ENCODE results near the gene SLCO2B1. TPM values are rescaled to one million over a fixed set of nuclear protein-coding genes. Genes with fewer than 3 reads are reported as not detected.
A peak's percentile ranks its signal among the peaks of the same experiment; 100 is the strongest.

Gene SLCO2B1
- total and polyA plus RNA-seq, 2 donors from 2014 or later = 8.9 to 117 TPM

DNA sequence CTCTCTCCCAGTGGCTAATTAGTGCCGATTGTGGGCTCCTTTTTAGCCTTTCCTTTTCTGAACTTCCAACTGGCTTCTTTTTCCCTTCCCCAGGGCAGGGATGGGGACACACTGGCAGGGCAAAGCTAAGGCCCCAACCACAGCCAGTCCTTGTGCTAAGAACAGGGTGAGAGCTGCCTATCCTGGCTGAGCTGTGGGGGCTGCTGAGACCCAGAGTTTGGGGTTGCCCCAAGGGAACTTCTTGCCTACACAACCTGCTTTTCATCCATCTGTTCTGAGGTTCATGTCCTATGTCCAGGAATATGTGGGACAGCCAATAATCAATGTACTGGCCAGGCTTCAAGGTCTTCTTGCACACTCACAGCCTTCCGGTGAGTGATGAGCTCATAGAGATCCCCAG is 79.7 kb downstream of the SLCO2B1 start:
- no peak for DNase-seq
- intact Hi-C loops (cut with DNase I) = no loop called here

DNA sequence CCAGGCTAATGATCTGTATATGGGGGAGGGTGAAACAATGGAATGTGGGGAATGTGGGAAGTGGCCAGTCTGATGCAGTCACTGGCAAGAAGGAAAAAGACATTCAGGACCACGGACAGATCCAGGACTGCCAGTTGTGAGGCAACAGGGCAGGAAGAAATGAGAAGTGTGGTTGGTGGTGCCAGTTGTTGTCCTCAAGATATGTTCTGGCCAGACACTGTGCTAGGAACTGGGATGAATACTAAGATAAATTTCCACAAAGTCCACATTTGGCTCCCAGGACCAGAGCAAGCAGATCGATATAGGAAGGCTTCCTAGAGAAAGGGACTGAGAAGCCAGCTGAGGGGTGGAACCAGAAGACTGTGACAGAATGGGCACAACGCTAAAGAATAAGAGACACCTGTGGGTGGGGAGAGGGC is 82.9 kb downstream of the SLCO2B1 start:
- TF ChIP-seq, protein P1, sequence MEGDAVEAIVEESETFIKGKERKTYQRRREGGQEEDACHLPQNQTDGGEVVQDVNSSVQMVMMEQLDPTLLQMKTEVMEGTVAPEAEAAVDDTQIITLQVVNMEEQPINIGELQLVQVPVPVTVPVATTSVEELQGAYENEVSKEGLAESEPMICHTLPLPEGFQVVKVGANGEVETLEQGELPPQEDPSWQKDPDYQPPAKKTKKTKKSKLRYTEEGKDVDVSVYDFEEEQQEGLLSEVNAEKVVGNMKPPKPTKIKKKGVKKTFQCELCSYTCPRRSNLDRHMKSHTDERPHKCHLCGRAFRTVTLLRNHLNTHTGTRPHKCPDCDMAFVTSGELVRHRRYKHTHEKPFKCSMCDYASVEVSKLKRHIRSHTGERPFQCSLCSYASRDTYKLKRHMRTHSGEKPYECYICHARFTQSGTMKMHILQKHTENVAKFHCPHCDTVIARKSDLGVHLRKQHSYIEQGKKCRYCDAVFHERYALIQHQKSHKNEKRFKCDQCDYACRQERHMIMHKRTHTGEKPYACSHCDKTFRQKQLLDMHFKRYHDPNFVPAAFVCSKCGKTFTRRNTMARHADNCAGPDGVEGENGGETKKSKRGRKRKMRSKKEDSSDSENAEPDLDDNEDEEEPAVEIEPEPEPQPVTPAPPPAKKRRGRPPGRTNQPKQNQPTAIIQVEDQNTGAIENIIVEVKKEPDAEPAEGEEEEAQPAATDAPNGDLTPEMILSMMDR (IDR thresholded peaks at IDR 0.05; ENCODE audit: borderline replicate concordance, extremely low read depth, insufficient read depth) = no peak
- Histone ChIP-seq H3K36me3 (ENCODE audit: control insufficient read depth in 2 of 3, insufficient read depth in 3 of 3, low read length in 3 of 3) (no peaks in the 10 kb centered on the region), H3K4me1 (ENCODE audit: control insufficient read depth in 2 of 3, insufficient read depth in 2 of 3, low read depth in 1 of 3, low read length in 3 of 3) (no peaks in the 10 kb centered on the region), H3K27ac (ENCODE audit: low read depth in 2 of 2, low read length in 2 of 2) (no peak overlapping the region), H3K9ac (ENCODE audit: low read length in 3 of 3) (no peak overlapping the region), H3K27me3 (ENCODE audit: control insufficient read depth, insufficient read depth, low read length) (no peaks in the 10 kb centered on the region), H3K9me3 (ENCODE audit: control insufficient read depth in 2 of 3, insufficient read depth in 1 of 3, low read length in 3 of 3) (no peaks in the 10 kb centered on the region), H3K4me3 (ENCODE audit: low read length in 3 of 3) (no peak overlapping the region)
- peak in 4 of 5 donors; percentile 58 to 93 (median 84) for DNase-seq
- intact Hi-C loops (cut with DNase I) = no loop called here
- FAIRE-seq = no peak

More for the DNA sequence above, 79.7 kb downstream of the SLCO2B1 start:
- Histone ChIP-seq H3K27ac (ENCODE audit: low read depth in 2 of 2, low read length in 2 of 2) (no peak overlapping the region), H3K4me1 (ENCODE audit: control insufficient read depth in 2 of 3, insufficient read depth in 2 of 3, low read depth in 1 of 3, low read length in 3 of 3) (no peaks in the 10 kb centered on the region), H3K4me3 (ENCODE audit: low read length in 3 of 3) (no peak overlapping the region), H3K9me3 (ENCODE audit: control insufficient read depth in 2 of 3, insufficient read depth in 1 of 3, low read length in 3 of 3) (no peaks in the 10 kb centered on the region), H3K9ac (ENCODE audit: low read length in 3 of 3) (no peak overlapping the region), H3K27me3 (ENCODE audit: control insufficient read depth, insufficient read depth, low read length) (no peaks in the 10 kb centered on the region), H3K36me3 (ENCODE audit: control insufficient read depth in 2 of 3, insufficient read depth in 3 of 3, low read length in 3 of 3) (no peaks in the 10 kb centered on the region)
- TF ChIP-seq, protein P1 (IDR thresholded peaks at IDR 0.05; ENCODE audit: borderline replicate concordance, extremely low read depth, insufficient read depth) = no peak
- FAIRE-seq = no peak

DNA sequence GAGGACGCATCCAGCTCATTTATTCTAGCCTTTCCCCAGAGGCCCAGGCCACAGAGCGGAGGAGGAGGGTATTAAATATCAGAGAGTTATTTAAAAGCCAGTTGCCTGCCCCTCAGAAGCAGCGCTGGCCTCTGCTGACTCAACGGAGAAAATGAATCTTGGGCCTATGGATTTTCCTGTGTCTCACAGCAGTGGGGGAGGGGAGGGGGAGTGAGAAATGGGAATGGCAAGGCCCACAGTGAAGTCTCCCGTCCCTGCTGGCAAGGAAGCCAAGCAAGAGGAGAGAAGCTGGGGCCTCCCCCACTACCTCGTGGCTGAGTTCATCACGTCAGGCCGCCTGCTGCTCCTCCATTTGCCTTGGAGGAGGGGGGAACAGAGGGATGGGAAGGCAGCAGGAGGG is 85.2 kb downstream of the SLCO2B1 start:
- TF ChIP-seq, protein P1 (IDR thresholded peaks at IDR 0.05; ENCODE audit: borderline replicate concordance, extremely low read depth, insufficient read depth) = no peak
- no peak overlapping the region for H3K27ac ChIP-seq (ENCODE audit: low read depth in 2 of 2, low read length in 2 of 2)
- peaks cover 0 to 2% (median 0%) of the 10 kb centered on the region in 3 donors for H3K4me1 ChIP-seq (ENCODE audit: control insufficient read depth in 2 of 3, insufficient read depth in 2 of 3, low read depth in 1 of 3, low read length in 3 of 3)
- intact Hi-C loops (cut with DNase I) = no loop called here
- peaks cover 8% of the 10 kb centered on the region for H3K27me3 ChIP-seq (ENCODE audit: control insufficient read depth, insufficient read depth, low read length)
- H3K9ac ChIP-seq (ENCODE audit: low read length in 3 of 3) = no peak overlapping the region
- no peak overlapping the region for H3K4me3 ChIP-seq (ENCODE audit: low read length in 3 of 3)
- H3K9me3 ChIP-seq (ENCODE audit: control insufficient read depth in 2 of 3, insufficient read depth in 1 of 3, low read length in 3 of 3) = no peaks in the 10 kb centered on the region
- FAIRE-seq (no peak), DNase-seq (peak in 2 of 5 donors; percentile 15 to 26)
- H3K36me3 ChIP-seq (ENCODE audit: control insufficient read depth in 2 of 3, insufficient read depth in 3 of 3, low read length in 3 of 3) = no peaks in the 10 kb centered on the region

DNA sequence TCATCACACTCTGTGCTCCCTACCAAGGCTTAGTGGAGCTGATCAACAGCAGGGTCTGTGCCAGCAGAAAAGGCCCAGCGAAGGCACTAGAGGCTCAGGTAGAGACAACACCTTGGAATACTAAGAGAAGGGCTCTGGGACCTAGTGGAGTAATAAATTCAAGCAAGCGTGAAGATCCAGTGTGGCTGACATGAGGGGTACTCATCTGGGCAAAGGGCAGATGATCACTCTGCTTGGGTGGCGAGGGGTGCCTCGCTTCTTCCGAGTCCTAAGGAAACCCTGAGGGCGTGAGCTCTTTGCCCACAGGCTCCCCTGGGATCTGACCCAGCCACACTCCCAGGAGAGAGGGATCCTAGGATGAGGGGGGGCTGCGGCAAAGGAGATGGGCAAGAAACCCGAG is 86.1 kb downstream of the SLCO2B1 start:
- no peaks in the 10 kb centered on the region for H3K36me3 ChIP-seq (ENCODE audit: control insufficient read depth in 2 of 3, insufficient read depth in 3 of 3, low read length in 3 of 3)
- TF ChIP-seq, protein P1 (IDR thresholded peaks at IDR 0.05; ENCODE audit: borderline replicate concordance, extremely low read depth, insufficient read depth) = no peak
- intact Hi-C loops (cut with DNase I) = no loop called here
- no peak overlapping the region for H3K27ac ChIP-seq (ENCODE audit: low read depth in 2 of 2, low read length in 2 of 2)
- H3K4me1 ChIP-seq (ENCODE audit: control insufficient read depth in 2 of 3, insufficient read depth in 2 of 3, low read depth in 1 of 3, low read length in 3 of 3) = peaks cover 0 to 6% (median 0%) of the 10 kb centered on the region in 3 donors
- H3K9me3 ChIP-seq (ENCODE audit: control insufficient read depth in 2 of 3, insufficient read depth in 1 of 3, low read length in 3 of 3) = no peaks in the 10 kb centered on the region
- no peak for FAIRE-seq
- DNase-seq = no peak
- no peak overlapping the region for H3K4me3 ChIP-seq (ENCODE audit: low read length in 3 of 3)
- peaks cover 8% of the 10 kb centered on the region for H3K27me3 ChIP-seq (ENCODE audit: control insufficient read depth, insufficient read depth, low read length)
- H3K9ac ChIP-seq (ENCODE audit: low read length in 3 of 3) = no peak overlapping the region
